ENCODE measurements around the gene NLRP2B. TPM values are rescaled to one million over a fixed set of nuclear protein-coding genes. Genes with fewer than 3 reads are reported as not detected.
"Not testable (repeated sequence)": the region's sequence is repeated elsewhere in the genome, so short reads cannot be mapped to it uniquely, and the experiment has no call there.

Gene NLRP2B
- total RNA-seq, 6 donors from 2014 or later = not detected

DNA sequence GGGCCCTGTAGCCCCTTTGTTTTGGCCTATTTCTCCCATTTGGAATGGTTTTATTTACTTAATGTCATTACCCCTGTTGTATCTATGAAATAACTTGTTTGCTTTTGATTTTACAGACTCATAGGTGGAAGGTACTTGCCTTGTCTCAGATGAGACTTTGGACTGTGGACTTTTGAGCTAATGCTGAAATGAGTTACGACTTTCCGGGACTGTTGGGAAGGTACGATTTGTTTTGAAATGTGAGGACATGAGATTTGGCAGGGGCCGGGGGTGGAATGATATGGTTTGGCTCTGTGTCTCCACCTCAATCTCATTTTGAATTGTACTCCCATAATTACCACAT lies 39.4 kb downstream of the NLRP2B start:
- H3K36me3 ChIP-seq = no peaks in the 10 kb centered on the region
- peaks cover 0 to 11% (median 0%) of the 10 kb centered on the region in 4 donors for H3K9me3 ChIP-seq
- no peak overlapping the region for H3K27ac ChIP-seq
- WGBS, 2 donors = 89 to 98% methylated on average over 4 of the region's 4 CpGs
- DNase-seq (no peak), ATAC-seq (ENCODE audit: low FRiP score in 2 of 2) (no peak)
- no peak for TF ChIP-seq CTCF (IDR thresholded peaks at IDR 0.05)
- no peak for TF ChIP-seq EP300 (IDR thresholded peaks at IDR 0.05)
- TF ChIP-seq POLR2A (IDR thresholded peaks at IDR 0.05) = no peak
- no peak for TF ChIP-seq POLR2AphosphoS5 (IDR thresholded peaks at IDR 0.05)
- H3K27me3 ChIP-seq = no peaks in the 10 kb centered on the region
- H3K4me3 ChIP-seq = no peak overlapping the region
- no peaks in the 10 kb centered on the region for H3K4me1 ChIP-seq

DNA sequence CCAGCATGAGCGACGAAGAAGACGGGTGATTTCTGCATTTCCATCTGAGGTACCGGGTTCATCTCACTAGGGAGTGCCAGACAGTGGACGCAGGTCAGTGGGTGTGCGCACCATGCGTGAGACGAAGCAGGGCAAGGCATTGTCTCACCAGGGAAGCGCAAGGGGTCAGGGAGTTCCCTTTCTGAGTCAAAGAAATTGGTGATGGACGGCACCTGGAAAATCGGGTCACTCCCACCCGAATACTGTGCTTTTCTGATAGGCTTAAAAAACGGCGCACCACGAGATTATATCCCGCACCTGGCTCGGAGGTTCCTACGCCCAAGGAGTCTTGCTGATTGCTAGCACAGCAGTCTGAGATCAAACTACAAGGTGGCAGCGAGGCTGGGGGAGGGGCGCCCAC lies 50.6 kb downstream of the NLRP2B start:
- 93 to 97% methylated on average over 20 of the region's 20 CpGs for WGBS, 2 donors
- not testable (repeated sequence) for H3K36me3 ChIP-seq; H3K27ac ChIP-seq; H3K4me1 ChIP-seq; H3K4me3 ChIP-seq; DNase-seq; ATAC-seq (ENCODE audit: low FRiP score in 2 of 2); H3K27me3 ChIP-seq
- H3K9me3 ChIP-seq = peaks cover 0 to 38% (median 6%) of the 10 kb centered on the region in 4 donors

Other genes with a start within 250 kb of the NLRP2B start
- gene ZXDB, start 88.2 kb downstream of the NLRP2B start, total RNA-seq = 10 to 100 TPM in 2 of 6 donors, 1 to 10 TPM in 4; 6.3 to 11.0 (median 7.5) TPM
- gene ZXDA, start 230.2 kb upstream of the NLRP2B start, total RNA-seq = 10 to 100 TPM in 1 of 6 donors, 1 to 10 TPM in 5; 3.9 to 16.8 (median 5.7) TPM

All from upper lobe of left lung (tissue), 6 donors.